Gastrocnemius medialis (tissue), 4 donors: Measurements from ENCODE around the gene DVL1.

Experiments used
- POLR2A ChIP-seq, 2 donors: fragments of 450-650 bp; IDR thresholded peaks; one replicate each; pipeline ENCODE4 v1.6.1; 2017; ENCODE audit warnings: antibody characterized with exemption in 2 of 2, mild to moderate bottlenecking in 2 of 2, moderate library complexity in 2 of 2
- TF ChIP-seq, protein P1 (sequence below), 5 experiments: fragments of 450-650 bp in 3 of 5; fragments of 200-600 bp in 2 of 5; sonication (generic) in 2 of 5; IDR thresholded peaks in 4 of 5; conservative IDR thresholded peaks in 1 of 5; 1 replicate in 4 of 5; 2 replicates in 1 of 5; pipeline ENCODE4 v1.5.1; 2016 to 2019; ENCODE audit warnings: antibody characterized with exemption in 5 of 5, mild to moderate bottlenecking in 3 of 5, moderate library complexity in 3 of 5

- TF ChIP-seq, protein P1, sequence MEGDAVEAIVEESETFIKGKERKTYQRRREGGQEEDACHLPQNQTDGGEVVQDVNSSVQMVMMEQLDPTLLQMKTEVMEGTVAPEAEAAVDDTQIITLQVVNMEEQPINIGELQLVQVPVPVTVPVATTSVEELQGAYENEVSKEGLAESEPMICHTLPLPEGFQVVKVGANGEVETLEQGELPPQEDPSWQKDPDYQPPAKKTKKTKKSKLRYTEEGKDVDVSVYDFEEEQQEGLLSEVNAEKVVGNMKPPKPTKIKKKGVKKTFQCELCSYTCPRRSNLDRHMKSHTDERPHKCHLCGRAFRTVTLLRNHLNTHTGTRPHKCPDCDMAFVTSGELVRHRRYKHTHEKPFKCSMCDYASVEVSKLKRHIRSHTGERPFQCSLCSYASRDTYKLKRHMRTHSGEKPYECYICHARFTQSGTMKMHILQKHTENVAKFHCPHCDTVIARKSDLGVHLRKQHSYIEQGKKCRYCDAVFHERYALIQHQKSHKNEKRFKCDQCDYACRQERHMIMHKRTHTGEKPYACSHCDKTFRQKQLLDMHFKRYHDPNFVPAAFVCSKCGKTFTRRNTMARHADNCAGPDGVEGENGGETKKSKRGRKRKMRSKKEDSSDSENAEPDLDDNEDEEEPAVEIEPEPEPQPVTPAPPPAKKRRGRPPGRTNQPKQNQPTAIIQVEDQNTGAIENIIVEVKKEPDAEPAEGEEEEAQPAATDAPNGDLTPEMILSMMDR (IDR thresholded peaks at IDR 0.05 in 4 of 5, conservative IDR thresholded peaks at IDR 0.05 in 1 of 5), result no peak
- no peak for TF ChIP-seq POLR2A (IDR thresholded peaks at IDR 0.05)
Observed at GRCh38 chr1:1364266-1364665, 15.0 kb upstream of the DVL1 start.
